OCI-LY1 (cell line): ENCODE measurements around the gene TBC1D22B.

Experiments used
- H2AFZ ChIP-seq: fragments of 200-600 bp; sonication (generic), shearing (Covaris generic); 2 replicates; pipeline ENCODE4 v1.6.0; 2014; ENCODE audit warnings: antibody characterized with exemption, mild to moderate bottlenecking, low read length
- H3F3A ChIP-seq: fragments of 200-600 bp; sonication (generic), shearing (Covaris generic); 2 replicates; pipeline ENCODE4 v1.6.0; 2014; ENCODE audit warnings: mild to moderate bottlenecking, antibody characterized with exemption, low read length, moderate library complexity; ENCODE audit not compliant: insufficient read depth
- H3K27ac ChIP-seq: fragments of 200-600 bp; sonication (generic); 2 replicates; pipeline ENCODE4 v1.5.1; 2014; ENCODE audit warnings: low read length, mixed run types, mild to moderate bottlenecking, low read depth; ENCODE audit not compliant: poor library complexity, severe bottlenecking
- H3K27me3 ChIP-seq: fragments of 200-600 bp; sonication (generic); 2 replicates; pipeline ENCODE4 v1.6.0; 2014; ENCODE audit warnings: antibody characterized with exemption, mild to moderate bottlenecking, low read length, moderate library complexity; ENCODE audit not compliant: insufficient read depth
- H3K36me3 ChIP-seq: fragments of 200-600 bp; sonication (generic); 2 replicates; pipeline ENCODE4 v1.6.1; 2014; ENCODE audit warnings: mild to moderate bottlenecking, antibody characterized with exemption, low read length, moderate library complexity, mixed read lengths; ENCODE audit not compliant: insufficient read depth
- H3K4me1 ChIP-seq: fragments of 200-600 bp; sonication (generic); 2 replicates; pipeline ENCODE4 v1.5.1; 2014; ENCODE audit warnings: mild to moderate bottlenecking, low read length, moderate library complexity; ENCODE audit not compliant: insufficient read depth, severe bottlenecking
- H3K4me2 ChIP-seq: fragments of 200-600 bp; sonication (generic), shearing (Covaris generic); 2 replicates; pipeline ENCODE4 v1.6.1; 2014; ENCODE audit warnings: low read length
- H3K4me3 ChIP-seq: fragments of 200-600 bp; sonication (generic); 2 replicates; pipeline ENCODE4 v1.5.1; 2014; ENCODE audit warnings: low read length, low read depth, mild to moderate bottlenecking, mixed read lengths; ENCODE audit not compliant: poor library complexity, severe bottlenecking
- H3K79me2 ChIP-seq: fragments of 200-600 bp; shearing (Covaris generic); 2 replicates; pipeline ENCODE4 v1.6.1; 2016; ENCODE audit warnings: mixed run types, low read length, mixed read lengths; ENCODE audit not compliant: insufficient read depth
- H3K9ac ChIP-seq: fragments of 200-600 bp; sonication (generic), shearing (Covaris generic); 2 replicates; pipeline ENCODE4 v1.6.1; 2014; ENCODE audit warnings: mild to moderate bottlenecking, low read length, mixed read lengths
- H3K9me2 ChIP-seq: fragments of 200-600 bp; sonication (generic), shearing (Covaris generic); 2 replicates; pipeline ENCODE4 v1.6.1; 2014; ENCODE audit warnings: low read depth, mild to moderate bottlenecking, low read length, mixed read lengths
- H3K9me3 ChIP-seq: fragments of 200-600 bp; shearing (Covaris generic); 2 replicates; pipeline ENCODE4 v1.6.1; 2014; ENCODE audit warnings: low read length, mixed read lengths
- H4K20me1 ChIP-seq: fragments of 200-600 bp; sonication (generic), shearing (Covaris generic); 2 replicates; pipeline ENCODE4 v1.6.0; 2016; ENCODE audit warnings: mild to moderate bottlenecking, low read length; ENCODE audit not compliant: insufficient read depth
- CTCF ChIP-seq: fragments of 200-600 bp; sonication (generic), shearing (Covaris generic); IDR thresholded peaks from 2 replicates; pipeline ENCODE4 v1.5.1; 2017; ENCODE audit warnings: mild to moderate bottlenecking, antibody characterized with exemption, low read length, moderate library complexity, mixed read lengths
- EZH2 ChIP-seq: fragments of 200-600 bp; sonication (generic), shearing (Covaris generic); IDR thresholded peaks from 2 replicates; pipeline ENCODE4 v1.8.0; 2017; ENCODE audit warnings: borderline replicate concordance, mixed run types, mild to moderate bottlenecking, antibody characterized with exemption, low read length, moderate library complexity, mixed read lengths

The TBC1D22B gene

GRCh38 chr6:37371154-37372083 is 113.8 kb downstream of the TBC1D22B start:
- Histone ChIP-seq H3K36me3 (peaks cover 35% of the 10 kb centered on the region; the same call in 1 of the 2 replicates), H3K79me2 (no peaks in the 10 kb centered on the region)

GRCh38 chr6:37372116-37372515 is 114.5 kb downstream of the TBC1D22B start:
- Histone ChIP-seq H3K9me2 (no peaks in the 10 kb centered on the region), H3K27ac (no peak overlapping the region), H3K79me2 (no peaks in the 10 kb centered on the region), H3K27me3 (no peaks in the 10 kb centered on the region), H3F3A (no peaks in the 10 kb centered on the region), H3K9ac (no peak overlapping the region), H3K4me2 (no peak overlapping the region), H4K20me1 (no peaks in the 10 kb centered on the region), H3K4me1 (peaks cover 20% of the 10 kb centered on the region), H3K4me3 (no peak overlapping the region), H3K9me3 (no peaks in the 10 kb centered on the region), H2AFZ (no peak overlapping the region), H3K36me3 (peaks cover 35% of the 10 kb centered on the region; the same call in 1 of the 2 replicates)
- TF ChIP-seq CTCF (no peak), EZH2 (no peak)

More at GRCh38 chr6:37371154-37372083, 113.8 kb downstream of the TBC1D22B start:
- no peaks in the 10 kb centered on the region for H3K9me3 ChIP-seq
- H2AFZ ChIP-seq: no peak overlapping the region
- no peak overlapping the region for H3K9ac ChIP-seq
- H3K27me3 ChIP-seq: no peaks in the 10 kb centered on the region
- H3K4me3 ChIP-seq: no peak overlapping the region
- TF ChIP-seq CTCF (no peak), EZH2 (no peak)
- no peak overlapping the region for H3K4me2 ChIP-seq
- H3K27ac ChIP-seq: peak overlapping the region; percentile 15
- no peaks in the 10 kb centered on the region for H3F3A ChIP-seq
- H4K20me1 ChIP-seq: no peaks in the 10 kb centered on the region
- H3K9me2 ChIP-seq: no peaks in the 10 kb centered on the region
- H3K4me1 ChIP-seq: peaks cover 17% of the 10 kb centered on the region

GRCh38 chr6:37373822-37374471 is 116.4 kb downstream of the TBC1D22B start:
- Histone ChIP-seq H3K4me3 (no peak overlapping the region), H3F3A (no peaks in the 10 kb centered on the region), H3K9me2 (no peaks in the 10 kb centered on the region), H3K4me2 (no peak overlapping the region), H3K9ac (no peak overlapping the region), H3K27ac (no peak overlapping the region), H3K4me1 (peaks cover 20% of the 10 kb centered on the region), H2AFZ (no peak overlapping the region), H3K27me3 (no peaks in the 10 kb centered on the region), H3K79me2 (no peaks in the 10 kb centered on the region), H3K9me3 (no peaks in the 10 kb centered on the region), H3K36me3 (peaks cover 28% of the 10 kb centered on the region; the same call in 1 of the 2 replicates), H4K20me1 (no peaks in the 10 kb centered on the region)
- no peak for TF ChIP-seq EZH2
- no peak for TF ChIP-seq CTCF
